ENCODE data around the gene RAB43.
"Not testable (repeated sequence)": the region's sequence is repeated elsewhere in the genome, so short reads cannot be mapped to it uniquely, and the experiment has no call there.

Gene RAB43

GRCh38 chr3:129087904-129088303 is 33.7 kb downstream of the RAB43 start:
- DNase-seq = peak; percentile 35

DNA sequence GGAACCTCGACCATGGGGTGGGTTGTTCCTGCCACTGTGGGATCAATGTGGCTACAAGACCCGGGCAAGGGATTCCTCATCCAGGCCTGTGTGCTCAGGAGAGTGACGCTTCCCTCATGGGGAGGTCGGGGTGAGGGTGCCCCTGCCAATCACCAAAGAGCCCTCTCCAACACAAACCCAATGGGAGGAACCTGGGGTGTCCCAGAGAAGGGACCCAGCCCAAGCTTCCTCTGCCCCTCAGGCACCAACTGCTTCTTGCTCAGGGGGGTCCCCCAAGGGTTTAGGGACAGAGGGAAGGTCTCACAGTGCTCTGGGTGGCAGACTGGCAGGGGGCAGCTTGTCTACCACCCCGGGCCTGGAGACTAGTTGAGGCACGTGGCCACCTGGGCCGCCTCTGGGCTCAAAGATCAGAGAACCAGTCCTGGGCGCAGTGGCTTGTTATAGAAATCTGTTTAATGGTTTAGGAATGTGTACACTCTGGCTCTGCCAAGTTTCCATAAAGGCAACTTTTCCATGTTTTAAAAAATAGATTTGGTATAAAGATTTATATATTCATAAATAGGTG is 34.4 kb downstream of the RAB43 start:
- no peak for DNase-seq

DNA sequence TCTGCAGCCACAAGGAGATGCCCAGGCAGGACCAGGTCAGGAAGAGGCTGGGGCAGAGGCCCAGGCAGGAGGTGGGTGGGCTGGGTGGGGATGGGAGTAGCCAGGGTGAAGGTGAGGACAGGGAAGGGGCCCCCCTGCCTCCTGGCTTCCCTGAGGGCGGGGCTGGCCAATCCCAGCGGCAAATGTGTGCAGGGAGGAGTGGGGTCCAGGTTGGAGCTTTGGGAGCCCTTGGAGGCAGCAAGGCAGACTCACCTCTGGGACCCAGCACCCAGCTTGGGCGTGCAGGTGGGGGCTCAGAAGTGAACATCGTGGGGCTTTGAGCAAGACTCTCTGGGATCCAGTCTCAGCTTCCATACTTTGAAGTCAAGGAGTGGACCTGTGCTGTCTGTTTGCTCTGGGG is 35.8 kb downstream of the RAB43 start:
- no peak for DNase-seq

GRCh38 chr3:129085165-129085715 is 36.4 kb downstream of the RAB43 start:
- no peak for DNase-seq

- DNase-seq = no peak
These were observed 37.1 kb downstream of the RAB43 start for GRCh38 chr3:129084501-129084900.

GRCh38 chr3:129082026-129082425 is 39.6 kb downstream of the RAB43 start:
- DNase-seq = no peak

DNA sequence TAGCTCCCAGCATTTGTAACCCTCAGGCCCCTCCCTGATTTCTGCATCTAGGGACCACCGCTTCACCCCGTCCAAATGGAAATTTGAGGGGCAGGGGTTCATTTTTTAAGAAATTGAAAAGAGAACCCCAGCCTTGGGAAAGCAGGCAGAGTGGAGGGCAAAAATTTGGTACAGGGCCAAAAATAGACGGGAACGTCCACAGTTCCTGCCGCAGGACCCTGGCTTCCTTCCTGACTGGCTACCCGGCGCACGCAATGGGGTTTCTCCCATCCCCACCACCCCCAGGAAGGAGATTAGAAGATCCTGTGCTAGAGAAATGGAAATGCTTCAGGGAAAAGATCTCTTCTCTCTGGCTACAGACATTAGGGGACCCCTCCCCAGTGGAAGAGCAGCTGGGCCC is 40.1 kb downstream of the RAB43 start:
- DNase-seq = no peak

- DNase-seq = no peak
These were observed 43.1 kb downstream of the RAB43 start for GRCh38 chr3:129078510-129078909.

DNA sequence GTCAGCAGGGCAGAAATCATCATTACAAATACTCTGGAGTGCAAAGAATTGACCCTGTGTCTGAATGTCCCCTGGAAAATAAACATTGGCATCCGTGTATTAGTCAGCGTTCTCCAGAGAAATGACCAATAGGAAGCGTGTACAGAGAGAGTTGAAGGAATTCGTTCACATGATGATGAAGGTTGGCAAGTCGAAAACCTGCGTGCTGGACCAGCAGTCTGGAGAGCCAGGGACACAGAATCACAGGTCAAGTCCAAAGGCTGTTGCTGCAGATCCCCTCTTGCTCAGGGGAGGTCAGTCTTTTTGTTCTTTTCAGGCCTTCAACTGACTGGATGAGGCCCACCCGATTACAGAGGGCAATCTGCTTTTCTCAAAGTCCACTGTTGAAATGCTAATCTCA is 44.4 kb downstream of the RAB43 start:
- no peak for DNase-seq

GRCh38 chr3:129070086-129070885 is 51.3 kb downstream of the RAB43 start:
- no peak for DNase-seq

- DNase-seq = not testable (repeated sequence)
These were observed 52.1 kb downstream of the RAB43 start for GRCh38 chr3:129069313-129070085.

GRCh38 chr3:129068291-129068886 is 53.2 kb downstream of the RAB43 start:
- no peak for DNase-seq

GRCh38 chr3:129067719-129068118 is 53.9 kb downstream of the RAB43 start:
- DNase-seq = not testable (repeated sequence)

- DNase-seq = no peak
These were observed 55.9 kb downstream of the RAB43 start for GRCh38 chr3:129065720-129066073.

DNA sequence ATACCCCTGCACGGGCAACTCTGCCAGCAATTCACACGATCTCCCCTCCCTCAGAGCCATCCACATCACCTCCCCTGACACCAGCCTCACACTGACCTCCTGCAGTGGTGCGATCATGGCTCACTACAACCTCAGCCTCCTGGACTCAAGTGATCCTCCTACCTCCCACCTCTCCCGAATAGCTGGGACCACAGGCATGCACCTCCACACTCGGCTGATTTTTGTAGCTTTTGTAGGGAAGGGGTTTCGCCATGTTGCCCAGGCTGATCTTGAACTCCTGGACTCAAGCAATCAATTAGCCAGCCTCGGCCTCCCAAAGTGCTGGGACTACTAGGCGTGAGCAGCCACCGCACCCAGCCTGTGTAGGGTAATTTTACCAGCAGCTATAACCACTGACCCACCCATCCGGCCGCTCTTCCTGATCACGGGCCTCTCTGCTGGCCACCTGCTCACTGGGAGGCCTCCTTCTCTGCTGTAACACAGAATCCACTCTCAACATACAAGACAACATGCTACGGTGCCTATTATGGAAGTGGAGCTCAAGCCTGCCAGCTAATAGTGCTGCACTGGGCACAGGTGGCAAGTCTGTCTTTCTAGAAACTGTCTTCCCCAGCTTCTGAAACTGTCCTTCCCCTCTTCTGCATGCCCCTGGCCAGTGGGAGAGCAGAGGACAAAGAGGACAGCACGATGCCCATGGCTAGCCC is 56.4 kb downstream of the RAB43 start:
- DNase-seq = no peak

GRCh38 chr3:129063841-129064482 is 57.6 kb downstream of the RAB43 start:
- DNase-seq = no peak

GRCh38 chr3:129063091-129063640 is 58.4 kb downstream of the RAB43 start:
- DNase-seq = no peak

- DNase-seq = no peak
These were observed 59.4 kb downstream of the RAB43 start for GRCh38 chr3:129061888-129062834.

DNA sequence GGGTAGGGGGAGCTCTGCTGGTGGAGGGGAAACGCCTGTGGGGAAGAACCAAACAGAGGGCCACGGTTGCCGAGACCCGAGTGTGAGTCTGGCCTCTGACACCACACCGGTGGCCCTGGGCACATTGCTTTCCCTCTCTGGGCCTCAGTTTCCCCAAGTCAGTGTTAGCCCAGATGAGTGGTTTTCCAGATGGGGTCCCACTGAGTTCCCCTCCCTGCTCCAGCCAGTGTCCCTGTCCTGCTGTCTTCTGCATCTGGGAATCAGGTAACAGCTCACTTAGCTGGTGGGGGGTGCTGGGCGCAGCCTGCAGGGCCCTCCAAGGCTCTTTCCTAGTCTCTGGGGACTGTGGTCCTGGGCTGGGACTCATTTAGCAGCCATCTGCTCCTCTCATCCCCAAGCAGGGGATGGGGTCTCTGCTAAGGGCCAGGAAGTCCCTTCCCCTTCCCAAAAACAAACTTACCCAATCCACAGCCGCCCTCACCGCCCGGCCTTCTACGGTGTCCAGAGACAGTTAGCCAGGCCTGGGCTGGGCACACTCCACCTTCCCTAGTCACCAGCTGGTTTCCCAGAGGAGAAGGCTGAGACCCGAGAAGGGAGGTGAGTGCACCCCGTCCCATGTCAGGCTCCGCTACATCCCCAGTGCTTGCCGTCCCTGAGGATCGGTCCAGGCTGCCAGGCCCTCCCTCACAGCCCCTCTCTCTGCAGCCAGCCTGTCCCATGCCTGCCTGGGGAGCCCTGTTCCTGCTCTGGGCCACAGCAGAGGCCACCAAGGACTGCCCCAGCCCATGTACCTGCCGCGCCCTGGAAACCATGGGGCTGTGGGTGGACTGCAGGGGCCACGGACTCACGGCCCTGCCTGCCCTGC is 60.3 kb downstream of the RAB43 start:
- no peak for DNase-seq
